HG03378 (cell line): ENCODE data around the gene MAJIN.
"Not testable (repeated sequence)": the region's sequence is repeated elsewhere in the genome, so short reads cannot be mapped to it uniquely, and the experiment has no call there.

ENCODE experiments used
- ATAC-seq: cut with Tn5 transposase; IDR thresholded peaks from one replicate; pipeline ENCODE4 v1.9.1; 2021; ENCODE audit warnings: mild to moderate bottlenecking, moderate library complexity; ENCODE audit not compliant: unreplicated experiment

Gene MAJIN, protein sequence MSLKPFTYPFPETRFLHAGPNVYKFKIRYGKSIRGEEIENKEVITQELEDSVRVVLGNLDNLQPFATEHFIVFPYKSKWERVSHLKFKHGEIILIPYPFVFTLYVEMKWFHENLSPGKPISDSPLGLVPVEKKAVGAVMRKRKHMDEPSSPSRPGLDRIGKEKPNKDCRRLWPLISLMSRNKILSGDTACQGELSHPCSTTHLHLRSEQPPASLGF

DNA sequence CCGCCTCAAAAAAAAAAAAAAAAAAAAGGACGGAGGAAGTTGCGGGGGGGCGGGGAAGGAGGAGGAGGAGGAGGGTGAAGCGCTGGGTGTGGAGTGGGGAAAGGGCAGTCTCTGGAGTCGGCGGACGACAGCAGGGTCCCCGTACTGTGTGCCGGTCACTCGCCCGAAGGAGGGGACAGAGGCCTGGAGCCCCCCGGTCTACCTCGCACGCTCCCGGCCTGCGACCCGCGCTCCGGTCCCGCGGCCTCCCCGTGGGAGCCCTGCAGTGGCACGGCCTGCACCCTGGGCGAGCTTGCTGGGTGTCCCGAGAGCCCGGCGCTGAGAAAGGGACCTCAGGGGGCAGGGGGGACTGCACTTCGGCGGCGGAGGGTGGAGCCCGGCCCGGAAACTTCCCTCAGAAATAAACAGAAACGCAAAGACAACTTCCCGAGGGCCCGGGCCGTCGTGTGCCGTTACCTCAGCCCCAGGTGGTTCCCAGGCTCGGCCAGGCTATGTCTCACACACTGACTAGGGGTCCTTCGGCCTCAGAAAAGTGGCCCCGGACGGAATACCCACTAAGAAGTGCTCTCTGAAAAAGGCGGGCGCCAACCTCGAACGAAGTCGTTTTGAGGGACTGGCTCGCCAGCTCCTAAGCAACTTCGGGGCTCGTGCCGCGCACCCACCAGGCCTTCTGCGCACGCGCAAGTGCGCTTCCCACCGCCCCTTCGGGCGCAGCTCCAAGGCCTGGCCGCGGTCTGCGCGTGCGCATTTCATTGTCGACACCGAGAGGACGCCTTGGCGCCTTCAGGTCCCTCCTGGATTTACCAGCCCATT, at the start of gene MAJIN:
Gene MAJIN (minus strand): TSS at position 688 of the 813 bp plus-strand sequence. CDS start 12,703 bp downstream, outside the sequence.
- no peak for ATAC-seq

DNA sequence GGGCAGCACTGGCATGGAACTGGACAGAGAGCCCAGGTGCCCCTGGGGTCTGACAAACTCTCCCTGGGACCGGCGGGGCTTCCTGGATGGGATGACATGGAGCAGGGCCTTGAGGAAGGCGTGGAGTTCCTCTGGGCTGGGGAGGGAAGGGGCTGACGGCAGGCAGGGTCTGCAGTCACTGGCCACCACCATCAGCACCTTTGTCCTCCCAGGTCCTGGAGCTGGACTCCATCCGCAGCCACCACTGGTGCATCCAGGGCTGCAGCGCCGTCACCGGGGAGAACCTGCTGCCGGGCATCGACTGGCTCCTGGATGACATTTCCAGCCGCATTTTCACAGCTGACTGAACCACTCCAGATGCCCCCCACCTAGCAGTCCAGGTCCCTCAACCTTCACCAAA, 49.6 kb upstream of the MAJIN start:
- no peak for ATAC-seq

DNA sequence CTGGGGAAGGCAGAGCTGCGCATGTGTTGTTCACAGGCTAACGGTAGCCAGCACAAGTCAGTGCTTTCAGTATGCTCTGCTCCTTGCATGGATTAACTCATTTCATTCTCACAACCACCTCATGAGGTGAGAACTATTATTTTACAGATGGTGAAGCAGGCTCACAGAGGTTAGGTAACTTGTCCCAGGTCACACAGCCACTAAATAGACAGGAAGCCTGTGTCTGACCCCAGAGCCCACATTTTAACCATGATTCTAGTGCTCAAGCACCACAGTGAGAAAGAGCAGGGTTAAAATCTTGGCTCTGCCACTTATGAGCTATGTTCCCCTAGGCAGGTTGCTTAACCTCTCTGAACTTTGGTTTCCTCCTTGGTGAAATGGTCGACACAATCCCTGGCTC, 49.1 kb upstream of the MAJIN start:
- ATAC-seq = no peak

DNA sequence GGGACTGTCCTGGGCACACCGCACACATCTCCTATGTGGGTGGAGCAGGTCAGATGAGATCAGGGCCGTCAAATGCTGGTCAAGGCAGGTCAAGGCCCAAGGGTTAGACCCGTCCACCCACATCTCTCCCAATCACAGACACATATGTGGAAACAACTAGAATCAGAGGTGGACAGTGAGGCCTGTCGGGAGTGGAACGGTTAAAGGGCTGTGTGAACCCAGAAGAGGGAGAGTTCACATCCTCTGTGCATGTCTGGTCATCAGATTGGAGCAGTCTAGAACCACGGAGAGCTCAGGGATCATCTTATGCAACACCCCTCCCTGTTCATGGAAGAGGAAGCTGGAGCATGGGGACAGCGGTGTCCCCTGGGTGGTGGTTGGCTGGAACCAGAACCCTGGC, 47.9 kb upstream of the MAJIN start:
- no peak for ATAC-seq

DNA sequence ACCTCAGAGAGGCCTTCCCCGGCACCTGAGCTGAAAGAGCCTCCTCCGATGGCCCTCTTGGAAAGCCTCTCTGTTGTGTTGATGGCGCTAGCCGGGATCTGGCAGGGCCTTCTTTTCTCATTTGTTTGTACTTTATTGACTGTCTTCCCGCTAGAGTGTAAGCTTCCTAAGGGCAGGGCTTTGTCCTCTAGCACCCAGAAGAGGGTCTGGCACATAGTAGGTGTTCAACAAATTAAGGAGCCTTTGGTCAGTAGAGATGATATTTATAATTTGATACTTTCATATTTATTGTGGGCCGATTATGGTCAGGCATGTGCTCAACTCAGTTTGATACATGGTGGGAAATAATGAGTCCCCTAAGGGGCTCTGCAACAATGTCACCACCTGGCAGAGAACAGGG, 46.0 kb upstream of the MAJIN start:
- ATAC-seq = no peak

DNA sequence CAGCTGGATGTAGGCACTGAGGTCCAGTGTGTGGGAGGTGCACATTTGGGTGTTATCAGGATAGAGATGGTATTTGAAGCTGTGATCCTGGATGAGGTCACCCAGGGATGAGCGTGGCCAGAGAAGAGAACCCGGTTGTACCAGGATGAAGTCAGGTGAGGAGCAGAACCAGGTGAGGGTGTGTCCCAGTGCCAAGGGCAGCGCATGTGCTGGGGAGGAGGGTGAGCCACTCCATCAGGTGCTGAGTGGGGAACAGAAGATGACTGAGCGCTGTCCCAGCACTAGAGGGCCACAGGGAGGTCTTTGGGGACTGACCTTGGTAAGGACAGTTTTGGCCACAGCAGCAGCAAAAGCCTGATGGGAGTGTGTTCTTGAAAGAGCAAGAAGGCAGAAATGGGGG, 44.8 kb upstream of the MAJIN start:
- no peak for ATAC-seq

DNA sequence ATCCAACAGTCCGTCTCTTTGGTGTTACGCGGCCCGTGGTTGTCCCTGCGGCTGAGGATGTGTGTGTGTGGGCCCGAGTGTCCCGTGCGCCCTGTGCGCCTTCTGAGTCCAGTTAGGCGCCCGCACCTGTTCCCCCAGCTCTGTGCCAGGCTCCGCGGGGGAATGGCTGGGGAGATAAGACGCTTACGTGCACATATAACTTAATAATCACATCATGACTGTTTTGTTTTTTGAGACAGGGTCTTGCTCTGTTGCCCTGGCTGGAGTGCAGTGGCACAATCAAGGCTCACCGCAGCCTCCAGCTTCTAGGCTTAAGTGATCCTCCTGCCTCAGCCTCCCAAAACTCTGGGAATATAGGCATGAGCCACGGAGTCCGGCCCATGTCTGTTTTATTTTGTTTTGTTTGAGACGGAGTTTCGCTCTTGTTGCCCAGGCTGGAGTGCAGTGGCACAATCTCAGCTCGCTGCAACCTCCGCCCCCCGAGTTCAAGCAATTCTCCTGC, 42.9 kb upstream of the MAJIN start:
- ATAC-seq = no peak

DNA sequence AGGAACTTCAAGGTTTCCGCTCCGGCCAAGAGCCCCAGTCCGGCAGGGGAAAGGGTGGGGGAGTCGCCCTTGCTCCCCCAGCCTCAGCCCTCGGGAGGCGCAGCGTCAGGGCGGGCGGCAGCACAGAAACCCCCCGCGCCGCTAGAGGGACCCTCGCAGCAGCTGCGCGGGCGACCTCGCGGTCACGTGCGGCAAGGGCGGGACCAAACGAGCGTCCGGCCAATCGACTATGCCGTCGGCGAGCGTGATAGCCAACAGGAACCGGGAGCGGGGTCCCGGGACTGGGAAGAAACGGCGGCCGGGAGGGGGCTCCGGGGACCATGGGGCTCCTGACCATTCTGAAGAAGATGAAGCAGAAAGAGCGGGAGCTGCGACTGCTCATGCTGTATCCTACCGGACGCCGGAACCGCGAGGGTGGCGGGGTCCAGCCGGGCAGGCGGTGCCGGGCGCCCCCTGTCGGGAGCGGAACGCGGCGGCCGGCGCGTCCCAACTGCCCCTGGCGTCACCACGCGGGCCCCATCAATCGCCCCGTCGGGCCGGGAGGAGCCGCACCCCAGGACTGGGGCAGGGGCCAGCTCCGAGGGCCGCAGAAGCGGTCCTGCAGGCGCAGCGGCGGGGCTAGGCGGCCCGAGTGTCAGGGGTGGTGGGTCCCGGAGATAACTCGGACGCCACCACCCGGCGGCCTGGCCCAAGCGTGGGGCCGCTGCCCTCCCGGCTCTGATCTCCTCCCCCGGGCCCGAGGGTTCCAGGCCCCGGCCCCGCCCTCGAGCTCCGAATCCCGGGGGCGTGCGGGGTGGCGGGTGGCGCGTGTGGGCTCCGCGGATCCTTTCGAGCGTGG, 42.2 kb upstream of the MAJIN start, which contains the start of gene ARL2:
Gene ARL2 (plus strand): TSS at position 273 of the 838 bp plus-strand sequence. CDS start 48 bp downstream, at position 321.
- ATAC-seq = peak; percentile 50

DNA sequence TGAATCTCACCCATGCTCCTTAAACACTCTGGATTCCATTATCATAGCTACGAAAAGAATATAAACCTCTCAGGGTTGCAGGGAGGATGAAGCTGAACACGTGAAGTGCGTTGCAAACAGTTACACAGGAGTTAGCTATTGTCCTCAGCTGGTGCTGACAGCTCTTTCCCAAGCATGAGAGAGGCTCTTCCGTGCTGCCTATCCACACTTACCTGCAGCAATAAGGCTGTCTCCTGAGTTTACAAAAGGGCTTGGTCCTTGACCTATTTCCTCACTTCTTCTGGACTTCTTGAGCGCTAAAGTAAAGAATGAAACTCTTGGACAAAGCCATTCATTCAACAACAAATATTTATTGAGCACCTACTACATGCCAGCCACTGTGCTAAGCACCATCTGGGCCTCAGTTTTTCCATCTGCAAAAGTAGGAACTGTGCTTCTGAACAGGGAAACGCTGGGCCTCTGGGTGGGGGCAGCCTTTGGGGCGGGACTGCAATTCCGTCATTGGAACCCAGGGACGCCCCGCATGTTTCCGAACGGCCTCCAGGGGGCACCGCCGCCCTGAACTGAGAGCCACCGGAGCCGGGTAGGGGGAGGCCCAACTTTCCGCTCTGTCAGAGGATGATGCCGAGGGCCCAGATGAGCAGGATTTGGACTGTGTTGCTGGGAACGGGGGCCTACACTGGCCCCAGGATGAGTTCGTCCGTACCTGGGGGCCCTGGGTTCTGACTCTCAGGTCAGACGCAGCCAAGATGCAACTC, 41.4 kb upstream of the MAJIN start:
- ATAC-seq = peak; percentile 59

DNA sequence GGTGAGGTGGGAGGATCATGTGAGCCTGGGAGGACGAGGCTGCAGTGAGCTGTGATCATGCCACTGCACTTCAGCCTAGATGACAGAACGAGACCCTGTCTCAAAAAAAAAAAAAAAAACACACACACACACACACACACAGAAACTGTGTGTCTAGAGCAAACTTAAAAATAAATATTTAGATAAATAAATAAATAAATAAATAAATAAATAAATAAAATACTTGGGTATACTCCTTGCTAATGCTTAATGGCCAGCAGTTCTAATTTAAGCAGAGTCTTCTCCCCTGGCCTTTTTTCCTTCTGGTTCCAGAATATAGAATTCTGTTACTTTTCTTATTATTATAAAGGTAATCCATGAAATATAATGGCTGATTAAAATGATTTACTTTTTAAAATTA, 37.0 kb upstream of the MAJIN start:
- no peak for ATAC-seq

DNA sequence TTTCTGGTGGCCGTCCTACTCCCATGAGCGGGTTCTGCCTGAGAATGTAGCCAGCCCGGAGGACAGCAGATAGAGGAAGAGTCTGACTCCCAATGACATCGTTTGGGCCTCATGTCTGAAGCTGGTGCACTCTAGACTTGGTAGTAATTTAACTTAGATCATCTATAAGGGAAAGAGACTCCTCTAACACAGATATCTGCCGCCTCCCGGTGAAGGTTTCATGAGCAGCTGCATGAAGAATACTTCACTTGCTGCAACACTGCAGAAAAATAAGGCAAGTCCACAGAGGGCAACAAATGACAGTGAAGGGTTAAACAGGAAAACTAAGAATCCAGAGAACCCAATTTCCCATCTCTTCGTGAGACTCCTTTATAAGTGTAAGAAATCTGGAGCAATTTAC, 36.1 kb upstream of the MAJIN start:
- no peak for ATAC-seq

DNA sequence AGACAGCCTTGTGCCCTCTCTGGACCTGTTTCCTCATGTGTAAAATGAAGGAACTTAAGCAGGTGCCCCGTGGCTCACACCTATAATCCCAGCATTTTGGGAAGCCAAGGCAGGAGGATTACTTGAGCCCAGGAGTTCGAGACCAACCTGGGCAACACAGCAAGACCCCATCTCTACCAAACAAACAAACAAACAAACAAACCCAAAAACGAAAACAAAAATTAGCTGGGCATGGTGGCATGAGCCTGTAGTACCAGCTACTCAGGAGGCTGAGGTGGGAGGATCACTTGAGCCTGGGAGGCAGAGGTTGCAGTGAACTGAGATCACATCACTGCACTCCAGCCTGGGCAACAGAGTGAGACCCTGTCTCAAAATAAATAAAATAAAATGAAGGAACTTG, 32.1 kb upstream of the MAJIN start:
- not testable (repeated sequence) for ATAC-seq

DNA sequence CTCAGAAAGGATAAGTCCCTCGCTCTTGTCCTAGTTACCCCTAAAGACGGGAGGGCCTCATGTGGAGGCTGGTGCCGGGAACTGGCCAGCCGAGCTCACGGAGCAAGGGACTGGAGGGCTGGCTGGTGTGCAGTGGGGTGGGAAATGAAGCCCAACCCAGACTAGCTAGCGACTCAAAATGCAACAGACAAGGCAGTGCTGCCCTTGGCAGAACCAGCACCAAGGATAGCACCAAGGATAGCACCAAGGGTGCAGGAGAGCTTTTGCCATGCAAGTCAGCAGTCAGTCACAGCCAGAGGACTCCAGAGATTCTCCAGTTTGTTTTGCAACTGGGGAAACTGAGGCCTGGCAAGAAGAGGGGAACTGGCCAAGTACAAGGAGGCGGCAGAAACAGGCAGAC, 31.4 kb upstream of the MAJIN start:
- no peak for ATAC-seq

DNA sequence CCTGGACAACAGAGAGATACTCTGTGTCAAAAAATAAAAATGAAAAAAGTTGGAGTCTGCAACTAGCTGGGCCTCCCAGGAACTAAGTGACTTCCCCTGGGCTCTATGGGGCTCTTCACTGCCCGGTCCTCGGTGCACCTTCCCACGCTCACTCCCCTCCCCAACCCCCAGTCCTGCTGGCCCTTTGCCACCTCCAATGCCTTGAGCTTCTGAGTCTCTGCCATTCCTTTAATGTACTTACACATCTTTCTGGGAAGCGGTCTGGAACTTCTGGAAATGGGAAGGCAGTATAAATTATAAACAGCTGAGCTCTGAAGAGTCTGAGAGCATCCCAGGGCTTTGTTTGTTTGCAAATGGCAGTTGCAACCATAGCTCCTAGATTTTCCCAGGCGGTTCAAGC, 30.8 kb upstream of the MAJIN start:
- ATAC-seq = no peak

DNA sequence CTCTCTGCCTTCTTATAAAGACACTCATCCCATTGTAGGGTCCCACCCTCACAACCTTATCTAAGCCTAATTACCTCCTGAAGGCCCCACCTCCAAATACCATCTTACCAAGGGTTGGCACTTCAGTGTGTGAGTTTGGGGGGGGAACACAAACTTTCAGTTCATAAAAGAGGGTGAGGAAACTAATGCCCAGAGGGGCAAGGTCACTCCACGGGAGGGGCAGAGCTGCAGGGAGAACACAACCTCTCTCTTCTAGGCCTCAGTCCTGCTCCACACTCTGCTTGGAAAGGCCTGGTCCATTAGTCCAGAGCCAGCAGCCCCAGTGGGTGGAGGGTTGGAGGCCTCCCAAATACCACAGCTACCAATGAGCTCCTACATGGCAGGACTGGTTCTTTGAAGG, 27.6 kb upstream of the MAJIN start:
- no peak for ATAC-seq

DNA sequence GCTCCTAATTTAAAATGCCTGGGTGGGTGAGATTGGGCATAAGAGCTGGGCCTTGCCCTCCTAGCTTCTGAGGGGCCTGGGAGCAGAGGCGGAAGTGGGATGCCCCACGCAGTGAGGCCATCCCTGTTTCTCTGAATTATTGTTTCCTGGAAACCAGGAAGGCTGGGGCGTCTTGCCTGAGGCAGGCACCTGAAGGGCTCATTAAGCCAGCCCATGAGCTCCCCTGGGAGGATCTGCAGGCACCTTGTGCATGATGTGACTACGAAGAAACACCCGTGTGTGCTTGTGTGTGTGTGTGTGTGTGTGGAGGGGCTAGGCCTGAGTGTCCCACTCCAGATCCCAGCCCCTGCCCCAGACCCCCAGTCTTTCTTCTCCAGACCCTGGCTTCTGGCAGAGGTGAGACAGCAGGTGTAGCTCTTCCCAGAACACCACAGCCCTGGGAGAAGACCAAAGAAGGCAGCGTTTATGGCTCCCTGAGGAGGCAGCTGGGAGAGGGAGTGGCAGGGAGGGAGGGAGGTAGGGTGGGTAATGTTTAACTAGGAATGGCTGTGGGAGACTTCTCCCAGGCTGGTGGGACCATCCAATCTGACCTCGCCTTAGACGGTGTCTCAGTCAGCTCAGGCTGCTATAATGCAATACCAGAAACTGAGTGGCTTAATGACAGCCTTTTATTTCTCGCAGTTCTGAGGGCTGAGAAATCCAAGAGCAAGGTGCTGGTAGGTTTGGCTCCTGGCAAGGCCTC, 27.0 kb upstream of the MAJIN start:
- ATAC-seq = no peak

DNA sequence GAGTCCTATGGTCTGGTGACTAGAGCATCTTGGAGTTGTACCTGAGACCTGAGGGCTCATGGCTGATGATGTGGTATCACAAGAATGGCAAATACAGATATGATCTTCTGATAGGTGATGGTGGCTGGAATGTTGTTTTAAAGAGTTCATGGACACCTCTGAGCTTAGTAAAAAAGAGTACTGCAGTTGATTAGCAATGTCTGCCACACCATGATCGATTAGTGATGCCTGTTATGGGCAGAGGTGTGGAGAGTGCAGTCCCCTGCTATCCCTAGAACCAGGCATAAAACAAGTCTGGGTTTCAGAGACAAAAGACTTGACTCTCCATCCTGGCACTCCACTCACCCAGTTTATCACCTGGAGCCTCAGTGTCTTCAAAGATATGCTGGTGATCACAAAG, 26.2 kb upstream of the MAJIN start:
- ATAC-seq = no peak

DNA sequence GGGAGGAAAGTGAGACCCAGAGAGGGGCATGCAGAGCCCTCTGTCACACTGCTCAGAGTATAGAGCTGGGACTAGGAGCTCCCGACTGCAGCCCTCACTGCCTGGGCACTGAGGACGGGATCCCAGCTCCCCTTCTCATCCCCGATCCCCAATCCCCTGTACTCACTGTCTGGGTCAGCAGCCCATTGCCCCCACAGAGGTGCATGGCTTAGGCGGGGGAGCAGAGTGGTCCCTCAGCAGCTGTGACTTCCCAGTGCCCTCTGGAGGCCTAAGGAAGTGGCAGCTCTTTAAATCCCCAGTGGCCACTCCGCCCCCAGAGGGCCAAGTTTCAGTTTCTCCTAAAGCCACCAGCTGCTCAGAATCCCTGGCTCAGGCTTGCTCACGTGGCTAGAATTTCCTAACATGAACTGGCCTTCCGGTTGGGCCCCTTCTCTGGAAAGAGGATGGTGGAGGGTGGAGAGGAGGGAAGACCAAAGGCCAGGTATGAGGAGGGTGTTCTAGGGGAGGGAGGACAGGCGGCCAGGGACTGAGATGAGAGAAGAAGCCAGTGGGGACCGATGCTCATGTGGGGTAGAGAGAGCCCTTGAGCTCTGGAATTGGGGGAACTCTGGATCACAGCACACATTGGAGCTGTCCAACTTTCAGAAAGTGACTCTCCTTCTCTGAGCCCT, 24.9 kb upstream of the MAJIN start, which contains the start of gene BATF2:
Gene BATF2 (minus strand): TSS at position 262 of the 671 bp plus-strand sequence. CDS start 57 bp downstream, at position 205.
- ATAC-seq = no peak

DNA sequence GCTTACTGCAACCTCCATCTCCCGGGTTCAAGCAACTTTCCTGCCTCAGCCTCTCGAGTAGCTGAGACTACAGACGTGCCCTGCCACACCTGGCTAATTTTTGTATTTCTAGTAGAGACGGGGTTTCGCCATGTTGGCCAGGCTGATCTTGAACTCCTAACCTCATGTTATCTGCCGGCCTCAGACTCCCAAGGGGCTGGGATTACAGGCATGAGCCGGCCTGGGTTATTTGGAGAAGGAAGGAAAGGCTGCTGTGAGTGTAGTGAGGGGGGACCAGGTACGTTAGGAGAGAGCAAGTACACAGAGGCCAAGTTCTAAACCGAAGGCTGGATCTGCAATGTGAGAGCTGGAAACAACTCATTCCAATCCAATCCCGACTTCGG, 24.4 kb upstream of the MAJIN start:
- no peak for ATAC-seq
